ENCODE results near the gene MFSD11. TPM values are rescaled to one million over a fixed set of nuclear protein-coding genes. Genes with fewer than 3 reads are reported as not detected.
"Not testable (repeated sequence)": the region's sequence is repeated elsewhere in the genome, so short reads cannot be mapped to it uniquely, and the experiment has no call there.

MFSD11 gene
- total RNA-seq, 1 donor from 2014 or later: 32.3 TPM

- H3K27me3 ChIP-seq: no peaks in the 10 kb centered on the region
- ATAC-seq (no peak), DNase-seq (no peak)
- no peaks in the 10 kb centered on the region for H3K4me1 ChIP-seq
- intact Hi-C loops (cut with DNase I): no loop called here
- no peak overlapping the region for H3K27ac ChIP-seq
- H3K36me3 ChIP-seq: peaks cover 51% of the 10 kb centered on the region
- H3K4me3 ChIP-seq: no peak overlapping the region
- TF ChIP-seq CTCF (IDR thresholded peaks at IDR 0.05): no peak
- no peaks in the 10 kb centered on the region for H3K9me3 ChIP-seq
Observed at GRCh38 chr17:76781056-76781982, 43.4 kb downstream of the MFSD11 start.

- H3K27ac ChIP-seq: no peak overlapping the region
- no peak for ATAC-seq
- H3K27me3 ChIP-seq: no peaks in the 10 kb centered on the region
- peaks cover 33% of the 10 kb centered on the region for H3K36me3 ChIP-seq
- no peak for DNase-seq
- TF ChIP-seq CTCF (IDR thresholded peaks at IDR 0.05): no peak
- intact Hi-C loops (cut with DNase I): no loop called here
- no peak overlapping the region for H3K4me3 ChIP-seq
- H3K9me3 ChIP-seq: no peaks in the 10 kb centered on the region
- no peaks in the 10 kb centered on the region for H3K4me1 ChIP-seq
Observed at GRCh38 chr17:76783146-76783545, 45.2 kb downstream of the MFSD11 start.

GRCh38 chr17:76784926-76785325, 47.0 kb downstream of the MFSD11 start:
- no peak overlapping the region for H3K27ac ChIP-seq
- H3K4me1 ChIP-seq: no peaks in the 10 kb centered on the region

GRCh38 chr17:76787866-76788265, 49.9 kb downstream of the MFSD11 start:
- intact Hi-C loops (cut with DNase I); H3K9me3 ChIP-seq; H3K36me3 ChIP-seq; H3K4me1 ChIP-seq; H3K4me3 ChIP-seq; H3K27me3 ChIP-seq: not testable (repeated sequence)
- ATAC-seq (peak; percentile 83), DNase-seq (peak; percentile 67)
- H3K27ac ChIP-seq: peak overlapping the region; percentile 19

More at GRCh38 chr17:76784926-76785325, 47.0 kb downstream of the MFSD11 start:
- no peak for DNase-seq
- Histone ChIP-seq H3K27me3 (no peaks in the 10 kb centered on the region), H3K36me3 (peaks cover 15% of the 10 kb centered on the region), H3K4me3 (no peak overlapping the region), H3K9me3 (no peaks in the 10 kb centered on the region)
- TF ChIP-seq CTCF (IDR thresholded peaks at IDR 0.05): no peak
- ATAC-seq: no peak
- intact Hi-C loops (cut with DNase I): no loop called here

GRCh38 chr17:76789235-76789788, 51.4 kb downstream of the MFSD11 start:
- peak; percentile 74 for ATAC-seq
- no peaks in the 10 kb centered on the region for H3K36me3 ChIP-seq
- peak; percentile 72 for DNase-seq
- no peak overlapping the region for H3K27ac ChIP-seq
- H3K27me3 ChIP-seq: no peaks in the 10 kb centered on the region
- H3K4me3 ChIP-seq: no peak overlapping the region
- TF ChIP-seq CTCF (IDR thresholded peaks at IDR 0.05): no peak
- H3K9me3 ChIP-seq: no peaks in the 10 kb centered on the region
- intact Hi-C loops (cut with DNase I): no loop called here
- no peaks in the 10 kb centered on the region for H3K4me1 ChIP-seq
